Neural cell (in vitro differentiated cells): ENCODE data around the gene FOXS1. TPM values are rescaled to one million over a fixed set of nuclear protein-coding genes. Genes with fewer than 3 reads are reported as not detected.

Experiments used
- H2AFZ ChIP-seq: fragments of 200-600, 300-800 bp; sonication (generic), shearing (Covaris generic); 2 replicates; pipeline ENCODE4 v1.6.0; 2014; ENCODE audit warnings: low read depth, mild to moderate bottlenecking, antibody characterized with exemption, low read length, moderate library complexity
- H3F3A ChIP-seq: fragments of 200-600 bp; shearing (Covaris generic); 2 replicates; pipeline ENCODE4 v1.6.1; 2016; ENCODE audit warnings: mild to moderate bottlenecking, moderate library complexity, mixed read lengths, antibody characterized with exemption, low read length; ENCODE audit not compliant: insufficient read depth, poor library complexity, severe bottlenecking
- H3K27ac ChIP-seq: fragments of 200-600, 300-800 bp; sonication (generic), shearing (Covaris generic); 2 replicates; pipeline ENCODE4 v1.5.1; 2014; ENCODE audit warnings: mild to moderate bottlenecking, low read length, moderate library complexity
- H3K27me3 ChIP-seq: fragments of 300-800, 200-600 bp; sonication (generic), shearing (Covaris generic); 2 replicates; pipeline ENCODE4 v1.6.0; 2014; ENCODE audit warnings: mild to moderate bottlenecking, low read depth, low read length, moderate library complexity; ENCODE audit not compliant: insufficient read depth
- H3K36me3 ChIP-seq: fragments of 300-800, 200-600 bp; sonication (generic), shearing (Covaris generic); 2 replicates; pipeline ENCODE4 v1.5.1; 2014; ENCODE audit warnings: mild to moderate bottlenecking, antibody characterized with exemption, low read length, moderate library complexity; ENCODE audit not compliant: insufficient read depth
- H3K4me2 ChIP-seq: fragments of 300-800, 200-600 bp; sonication (generic), shearing (Covaris generic); 2 replicates; pipeline ENCODE4 v1.6.0; 2014; ENCODE audit warnings: mild to moderate bottlenecking, low read length
- H3K4me3 ChIP-seq: fragments of 300-800, 200-600 bp; sonication (generic), shearing (Covaris generic); 2 replicates; pipeline ENCODE4 v1.5.1; 2014; ENCODE audit warnings: mild to moderate bottlenecking, low read length, moderate library complexity
- H3K79me2 ChIP-seq: fragments of 200-600 bp; shearing (Covaris generic); replicated peaks from 2 replicates; pipeline ENCODE4 v1.6.0; 2014; ENCODE audit warnings: mild to moderate bottlenecking, low read length, moderate library complexity; ENCODE audit not compliant: insufficient read depth
- H3K9ac ChIP-seq: fragments of 300-800, 200-600 bp; sonication (generic), shearing (Covaris generic); 2 replicates; pipeline ENCODE4 v1.6.1; 2016; ENCODE audit warnings: mild to moderate bottlenecking, low read length, mixed read lengths
- H3K9me2 ChIP-seq: fragments of 200-600 bp; shearing (Covaris generic); 2 replicates; pipeline ENCODE4 v1.6.1; 2016; ENCODE audit warnings: mild to moderate bottlenecking, low read length, mixed read lengths; ENCODE audit not compliant: insufficient read depth
- H3K9me3 ChIP-seq: fragments of 200-600, 300-800 bp; sonication (generic), shearing (Covaris generic); 2 replicates; pipeline ENCODE4 v1.6.1; 2016; ENCODE audit warnings: mild to moderate bottlenecking, mixed run types, low read length, moderate library complexity, mixed read lengths
- H4K20me1 ChIP-seq: fragments of 200-600 bp; shearing (Covaris generic); 2 replicates; pipeline ENCODE4 v1.6.1; 2016; ENCODE audit warnings: mild to moderate bottlenecking, mixed run types; ENCODE audit not compliant: insufficient read depth
- EZH2 ChIP-seq: fragments of 200-600, 300-800 bp; shearing (Covaris generic), sonication (generic); IDR thresholded peaks from 2 replicates; pipeline ENCODE4 v1.6.1; 2014; ENCODE audit warnings: antibody characterized with exemption, low read length, borderline replicate concordance, mild to moderate bottlenecking; ENCODE audit not compliant: insufficient read depth, poor library complexity, severe bottlenecking
- MXI1 ChIP-seq: fragments of 450-650 bp; conservative IDR thresholded peaks from 2 replicates; pipeline ENCODE4 v1.6.1; 2014; ENCODE audit warnings: antibody characterized with exemption, mild to moderate bottlenecking; ENCODE audit not compliant: poor library complexity, severe bottlenecking
- POLR2AphosphoS5 ChIP-seq: IDR thresholded peaks from 2 replicates; pipeline ENCODE4 v1.6.1; 2012
- RAD21 ChIP-seq: fragments of 450-650 bp; conservative IDR thresholded peaks from 2 replicates; pipeline ENCODE4 v1.6.1; 2014; ENCODE audit warnings: antibody characterized with exemption, mild to moderate bottlenecking, moderate library complexity
- SMC3 ChIP-seq: fragments of 450-650 bp; conservative IDR thresholded peaks from 2 replicates; pipeline ENCODE4 v1.6.1; 2014; ENCODE audit warnings: antibody characterized with exemption, mild to moderate bottlenecking, moderate library complexity; ENCODE audit not compliant: poor library complexity
- TAF1 ChIP-seq: IDR thresholded peaks from 2 replicates; pipeline ENCODE4 v1.6.1; 2012; ENCODE audit warnings: low read depth
- polyA plus RNA-seq: library from polyadenylated mRNA; depleted of rRNA; stranded (reverse); fragments of >200 nt; gene quantifications from 2 replicates; pipeline ENCODE4 v1.2.3, GENCODE V29; 2014
- TF ChIP-seq, protein P1 (sequence below): fragments of 450-650 bp; IDR thresholded peaks from 2 replicates; pipeline ENCODE4 v1.5.1; 2014; ENCODE audit warnings: antibody characterized with exemption, mild to moderate bottlenecking, moderate library complexity; ENCODE audit not compliant: poor library complexity, severe bottlenecking
- TF ChIP-seq, protein P2 (sequence below): IDR thresholded peaks from 2 replicates; pipeline ENCODE4 v1.6.1; 2012; ENCODE audit warnings: borderline replicate concordance

The FOXS1 gene
- polyA plus RNA-seq, 1 donor from 2014 or later: not detected

DNA sequence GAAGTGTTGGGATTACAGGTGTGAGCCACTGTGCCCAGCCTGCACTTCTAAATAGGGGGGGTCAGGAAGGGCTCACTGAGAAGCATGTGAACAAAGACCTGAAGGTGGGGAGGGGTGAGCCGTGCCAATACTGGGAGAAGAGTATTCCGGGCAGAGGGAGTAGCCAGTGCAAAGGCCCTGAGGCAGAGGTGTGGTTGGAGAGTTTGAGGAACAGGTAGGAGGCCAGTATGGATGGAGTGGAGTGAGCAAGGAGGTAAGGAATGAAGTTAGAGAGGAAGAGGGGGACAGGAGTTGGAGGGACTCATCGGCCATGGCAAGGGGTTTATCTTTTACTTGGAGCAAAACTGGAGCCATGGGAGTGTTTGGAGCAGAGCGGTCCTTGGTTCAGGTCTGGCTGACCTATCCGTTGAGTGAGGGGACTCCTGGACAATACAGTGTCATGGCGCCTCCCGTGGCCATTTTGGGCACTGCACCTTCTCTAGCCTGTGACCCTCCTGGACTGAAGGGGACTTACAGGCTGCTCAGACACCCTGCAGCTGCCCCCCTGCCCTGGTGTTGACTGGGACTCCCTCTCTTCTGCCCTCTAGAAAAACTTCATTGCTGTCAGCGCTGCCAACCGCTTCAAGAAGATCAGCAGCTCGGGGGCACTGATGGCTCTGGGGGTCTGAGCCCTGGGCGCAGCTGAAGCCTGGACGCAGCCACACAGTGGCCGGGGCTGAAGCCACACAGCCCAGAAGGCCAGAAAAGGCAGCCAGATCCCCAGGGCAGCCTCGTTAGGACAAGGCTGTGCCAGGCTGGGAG lies 12.1 kb downstream of the FOXS1 start:
- no peak overlapping the region for H3K4me3 ChIP-seq
- no peaks in the 10 kb centered on the region for H3F3A ChIP-seq
- no peaks in the 10 kb centered on the region for H3K9me3 ChIP-seq
- H3K36me3 ChIP-seq: no peaks in the 10 kb centered on the region
- H3K27me3 ChIP-seq: no peaks in the 10 kb centered on the region
- H3K9ac ChIP-seq: no peak overlapping the region
- H3K79me2 ChIP-seq: no peaks in the 10 kb centered on the region
- no peaks in the 10 kb centered on the region for H3K9me2 ChIP-seq
- H3K27ac ChIP-seq: no peak overlapping the region
- no peaks in the 10 kb centered on the region for H4K20me1 ChIP-seq
- TF ChIP-seq TAF1: no peak
- TF ChIP-seq RAD21: no peak
- TF ChIP-seq POLR2AphosphoS5: no peak
- TF ChIP-seq EZH2: no peak
- peak; percentile 22 for TF ChIP-seq SMC3
- TF ChIP-seq, protein P1, sequence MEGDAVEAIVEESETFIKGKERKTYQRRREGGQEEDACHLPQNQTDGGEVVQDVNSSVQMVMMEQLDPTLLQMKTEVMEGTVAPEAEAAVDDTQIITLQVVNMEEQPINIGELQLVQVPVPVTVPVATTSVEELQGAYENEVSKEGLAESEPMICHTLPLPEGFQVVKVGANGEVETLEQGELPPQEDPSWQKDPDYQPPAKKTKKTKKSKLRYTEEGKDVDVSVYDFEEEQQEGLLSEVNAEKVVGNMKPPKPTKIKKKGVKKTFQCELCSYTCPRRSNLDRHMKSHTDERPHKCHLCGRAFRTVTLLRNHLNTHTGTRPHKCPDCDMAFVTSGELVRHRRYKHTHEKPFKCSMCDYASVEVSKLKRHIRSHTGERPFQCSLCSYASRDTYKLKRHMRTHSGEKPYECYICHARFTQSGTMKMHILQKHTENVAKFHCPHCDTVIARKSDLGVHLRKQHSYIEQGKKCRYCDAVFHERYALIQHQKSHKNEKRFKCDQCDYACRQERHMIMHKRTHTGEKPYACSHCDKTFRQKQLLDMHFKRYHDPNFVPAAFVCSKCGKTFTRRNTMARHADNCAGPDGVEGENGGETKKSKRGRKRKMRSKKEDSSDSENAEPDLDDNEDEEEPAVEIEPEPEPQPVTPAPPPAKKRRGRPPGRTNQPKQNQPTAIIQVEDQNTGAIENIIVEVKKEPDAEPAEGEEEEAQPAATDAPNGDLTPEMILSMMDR: peak; percentile 72
- TF ChIP-seq, protein P2, sequence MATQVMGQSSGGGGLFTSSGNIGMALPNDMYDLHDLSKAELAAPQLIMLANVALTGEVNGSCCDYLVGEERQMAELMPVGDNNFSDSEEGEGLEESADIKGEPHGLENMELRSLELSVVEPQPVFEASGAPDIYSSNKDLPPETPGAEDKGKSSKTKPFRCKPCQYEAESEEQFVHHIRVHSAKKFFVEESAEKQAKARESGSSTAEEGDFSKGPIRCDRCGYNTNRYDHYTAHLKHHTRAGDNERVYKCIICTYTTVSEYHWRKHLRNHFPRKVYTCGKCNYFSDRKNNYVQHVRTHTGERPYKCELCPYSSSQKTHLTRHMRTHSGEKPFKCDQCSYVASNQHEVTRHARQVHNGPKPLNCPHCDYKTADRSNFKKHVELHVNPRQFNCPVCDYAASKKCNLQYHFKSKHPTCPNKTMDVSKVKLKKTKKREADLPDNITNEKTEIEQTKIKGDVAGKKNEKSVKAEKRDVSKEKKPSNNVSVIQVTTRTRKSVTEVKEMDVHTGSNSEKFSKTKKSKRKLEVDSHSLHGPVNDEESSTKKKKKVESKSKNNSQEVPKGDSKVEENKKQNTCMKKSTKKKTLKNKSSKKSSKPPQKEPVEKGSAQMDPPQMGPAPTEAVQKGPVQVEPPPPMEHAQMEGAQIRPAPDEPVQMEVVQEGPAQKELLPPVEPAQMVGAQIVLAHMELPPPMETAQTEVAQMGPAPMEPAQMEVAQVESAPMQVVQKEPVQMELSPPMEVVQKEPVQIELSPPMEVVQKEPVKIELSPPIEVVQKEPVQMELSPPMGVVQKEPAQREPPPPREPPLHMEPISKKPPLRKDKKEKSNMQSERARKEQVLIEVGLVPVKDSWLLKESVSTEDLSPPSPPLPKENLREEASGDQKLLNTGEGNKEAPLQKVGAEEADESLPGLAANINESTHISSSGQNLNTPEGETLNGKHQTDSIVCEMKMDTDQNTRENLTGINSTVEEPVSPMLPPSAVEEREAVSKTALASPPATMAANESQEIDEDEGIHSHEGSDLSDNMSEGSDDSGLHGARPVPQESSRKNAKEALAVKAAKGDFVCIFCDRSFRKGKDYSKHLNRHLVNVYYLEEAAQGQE: no peak
- TF ChIP-seq MXI1: no peak
- H2AFZ ChIP-seq: no peak overlapping the region
- H3K4me2 ChIP-seq: no peak overlapping the region

DNA sequence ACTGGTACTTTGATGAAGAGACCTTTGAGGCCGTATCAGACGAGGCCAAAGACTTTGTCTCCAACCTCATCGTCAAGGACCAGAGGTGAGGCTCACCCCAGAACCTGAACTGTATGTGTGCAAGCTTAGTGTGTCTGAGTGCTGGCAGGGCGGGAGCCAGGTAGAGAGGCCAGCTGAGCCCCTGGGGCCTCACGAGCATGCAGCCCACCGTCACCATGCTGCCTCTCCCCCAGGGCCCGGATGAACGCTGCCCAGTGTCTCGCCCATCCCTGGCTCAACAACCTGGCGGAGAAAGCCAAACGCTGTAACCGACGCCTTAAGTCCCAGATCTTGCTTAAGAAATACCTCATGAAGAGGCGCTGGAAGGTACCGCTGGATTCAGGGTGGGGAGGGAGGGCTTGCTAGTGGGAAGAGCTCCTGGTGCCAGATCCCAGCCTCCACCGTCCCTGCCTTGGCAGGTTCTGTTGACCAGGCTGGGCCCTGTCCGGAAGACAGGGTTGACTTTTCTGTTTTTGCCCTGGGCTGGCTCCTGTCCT lies 13.6 kb downstream of the FOXS1 start:
- no peaks in the 10 kb centered on the region for H3K9me2 ChIP-seq
- H3K9me3 ChIP-seq: no peaks in the 10 kb centered on the region
- H3K27me3 ChIP-seq: no peaks in the 10 kb centered on the region
- TF ChIP-seq SMC3: no peak
- TF ChIP-seq POLR2AphosphoS5: no peak
- TF ChIP-seq TAF1: no peak
- TF ChIP-seq RAD21: no peak
- TF ChIP-seq, protein P2: no peak
- no peak overlapping the region for H3K4me3 ChIP-seq
- no peaks in the 10 kb centered on the region for H3K79me2 ChIP-seq
- no peak overlapping the region for H3K9ac ChIP-seq
- H3K27ac ChIP-seq: no peak overlapping the region
- H4K20me1 ChIP-seq: no peaks in the 10 kb centered on the region
- no peak overlapping the region for H3K4me2 ChIP-seq
- H3K36me3 ChIP-seq: no peaks in the 10 kb centered on the region
- no peaks in the 10 kb centered on the region for H3F3A ChIP-seq
- H2AFZ ChIP-seq: no peak overlapping the region
